ENCODE results near the gene ZNF154.

Gene ZNF154

DNA sequence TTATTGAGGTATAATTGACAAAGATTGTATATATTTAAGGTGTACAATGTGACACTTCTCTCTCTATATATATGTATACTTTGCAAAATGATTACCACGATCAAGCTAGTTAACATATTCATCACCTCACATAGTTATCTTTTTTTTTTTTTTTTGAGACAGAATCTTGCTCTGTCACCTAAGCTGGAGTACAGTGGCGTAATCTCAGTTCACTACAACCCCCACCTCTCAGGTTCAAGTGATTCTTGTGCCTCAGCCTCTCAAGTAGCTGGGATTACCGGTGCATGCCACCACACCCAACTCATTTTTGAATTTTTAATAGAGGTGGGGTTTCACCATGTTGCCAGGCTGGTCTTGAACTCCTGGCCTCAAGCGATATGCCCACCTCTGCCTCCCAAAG is 36.5 kb downstream of the ZNF154 start:
- DNase-seq = no peak

DNA sequence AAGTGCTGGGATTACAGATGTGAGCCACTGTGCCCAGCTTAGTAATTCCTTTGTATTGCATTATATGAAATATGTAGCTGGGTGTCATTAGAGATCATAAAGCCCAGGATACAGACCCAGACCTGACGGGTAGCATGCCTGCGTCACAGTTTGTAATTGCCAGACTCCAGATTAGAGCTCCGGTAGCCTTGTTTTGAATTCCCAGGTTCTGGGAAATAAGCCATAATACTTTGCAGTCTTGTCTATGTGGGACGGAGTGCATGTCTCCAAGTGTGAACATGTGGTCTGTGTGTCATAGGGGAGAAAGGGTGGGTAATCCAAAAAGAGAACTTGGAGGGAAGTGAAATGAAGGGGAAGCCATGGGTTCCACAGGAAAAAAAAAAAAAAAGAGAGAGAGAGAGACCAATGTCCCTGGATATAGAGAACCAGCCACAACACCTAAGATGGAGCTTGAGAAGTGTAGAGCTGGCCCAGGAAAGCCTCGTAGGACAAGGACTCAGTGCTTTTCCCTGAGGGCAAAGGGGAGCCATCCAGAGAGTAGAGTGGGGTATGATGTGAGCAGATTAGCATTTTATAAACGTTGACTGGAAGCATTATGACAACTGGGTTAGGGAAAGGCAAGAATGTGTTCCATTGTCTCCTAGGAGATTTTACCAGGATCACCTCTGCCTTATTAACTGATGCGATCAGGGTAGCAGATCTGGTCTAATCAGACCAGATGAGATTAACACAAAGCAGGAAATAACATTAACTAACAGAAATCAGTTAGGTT is 37.7 kb downstream of the ZNF154 start:
- no peak for DNase-seq

DNA sequence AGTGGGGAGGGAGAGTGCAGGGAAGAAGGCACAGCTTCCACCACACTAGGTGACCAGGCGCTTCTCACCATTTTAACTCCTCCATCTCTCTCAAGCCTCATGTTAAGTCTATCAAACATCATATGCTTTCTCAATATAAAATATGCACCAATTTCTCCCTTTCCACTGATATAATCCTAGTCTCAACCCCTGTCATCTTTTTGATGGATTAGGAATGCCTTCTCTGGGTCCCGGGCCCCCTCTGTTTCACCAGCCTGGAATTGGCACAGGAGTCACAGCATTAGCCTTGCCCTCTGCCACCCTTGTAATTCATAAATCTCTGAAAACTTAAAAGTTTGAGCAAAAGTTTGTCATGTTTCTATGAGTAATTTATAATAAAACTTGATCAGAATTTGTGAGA is 40.4 kb downstream of the ZNF154 start, which contains the start of gene ZSCAN4:
ZSCAN4 (plus strand) TSS at position 301 of the 400 bp plus-strand sequence. CDS start 7,211 bp downstream, outside the sequence.
- no peak for DNase-seq

DNA sequence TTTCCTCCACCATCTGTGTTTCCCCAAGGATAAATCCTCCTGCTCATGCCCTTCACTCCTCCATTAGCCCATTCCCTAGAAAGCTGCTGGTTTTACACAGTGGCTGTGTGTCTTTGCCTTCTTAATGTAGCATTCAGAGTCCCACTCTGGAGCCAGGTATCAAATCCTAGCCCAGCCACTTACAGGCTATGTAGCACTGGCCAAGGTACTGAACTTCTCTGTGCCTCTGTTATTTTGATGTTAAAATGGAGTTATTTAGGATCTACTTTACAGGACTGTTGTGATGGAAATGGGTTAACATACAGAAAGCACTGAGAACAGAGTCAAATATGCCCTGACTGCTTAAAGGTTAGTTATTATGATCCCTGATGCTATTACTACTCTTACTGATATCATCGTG is 41.8 kb downstream of the ZNF154 start:
- DNase-seq = no peak

DNA sequence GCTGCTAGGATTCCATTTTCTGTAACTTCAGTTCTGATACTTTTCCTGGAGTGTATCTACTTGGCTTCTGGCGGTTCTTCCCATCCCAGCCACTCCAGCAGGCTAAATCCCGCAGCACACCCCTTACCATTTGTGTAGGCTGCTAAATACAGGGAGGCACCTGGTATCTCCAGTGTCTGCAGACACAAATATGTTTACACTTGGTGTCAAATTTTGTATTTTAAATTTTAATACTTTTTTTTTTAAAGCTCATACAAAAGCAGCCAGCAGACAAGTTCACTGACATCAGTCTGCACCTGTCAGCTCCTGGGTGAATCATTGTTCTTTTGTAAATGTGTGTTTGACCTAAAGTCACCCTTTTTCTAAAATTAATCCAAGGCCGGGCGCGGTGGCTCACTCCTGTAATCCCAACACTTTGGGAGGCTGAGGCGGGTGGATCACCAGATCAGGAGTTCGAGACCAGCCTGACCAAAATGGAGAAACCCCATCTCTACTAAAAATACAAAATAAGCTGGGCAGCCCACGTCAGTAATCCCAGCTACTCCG is 43.7 kb downstream of the ZNF154 start:
- DNase-seq = no peak

DNA sequence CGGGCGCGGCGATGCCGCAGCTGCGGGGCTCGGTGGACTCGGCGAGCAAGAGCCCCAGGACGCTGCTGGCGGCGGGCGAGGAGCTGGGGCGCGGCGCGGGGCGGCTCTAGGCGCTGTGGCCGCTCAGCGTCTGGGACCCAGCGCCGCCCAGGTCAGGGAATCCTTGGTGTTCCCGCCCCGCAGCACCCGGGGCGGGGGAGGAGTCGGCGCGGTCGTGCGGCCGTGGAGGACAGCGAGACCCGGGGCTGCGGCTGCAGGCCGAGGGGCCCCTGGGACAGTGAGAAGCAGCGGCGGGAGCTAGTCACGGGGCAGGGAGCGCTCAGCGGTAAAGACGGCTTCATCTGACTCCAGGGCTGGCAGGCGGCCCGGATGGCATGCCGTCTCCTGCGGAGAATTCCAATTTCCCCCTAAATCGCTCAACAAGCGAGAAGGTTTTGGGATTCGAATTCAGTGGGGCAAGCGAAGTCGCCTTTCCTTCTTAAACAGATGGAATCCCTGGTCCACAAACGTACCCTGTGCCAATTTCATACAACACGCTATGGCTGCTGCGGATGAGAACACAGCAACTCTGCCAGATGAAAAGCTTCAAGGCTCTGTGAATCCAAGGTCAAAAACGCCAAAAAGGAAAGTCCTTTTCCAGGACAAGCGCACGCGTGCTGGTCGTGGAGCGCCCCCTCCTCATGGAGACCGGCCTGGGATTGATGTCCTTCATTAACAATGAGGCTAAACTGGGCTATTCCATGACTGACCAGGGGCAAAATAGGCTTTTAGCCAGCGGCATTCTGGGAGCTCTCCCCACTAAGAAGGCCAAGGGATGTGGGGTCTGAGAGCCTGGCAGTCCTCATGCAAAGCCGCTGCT is 44.5 kb downstream of the ZNF154 start:
- no peak for DNase-seq

DNA sequence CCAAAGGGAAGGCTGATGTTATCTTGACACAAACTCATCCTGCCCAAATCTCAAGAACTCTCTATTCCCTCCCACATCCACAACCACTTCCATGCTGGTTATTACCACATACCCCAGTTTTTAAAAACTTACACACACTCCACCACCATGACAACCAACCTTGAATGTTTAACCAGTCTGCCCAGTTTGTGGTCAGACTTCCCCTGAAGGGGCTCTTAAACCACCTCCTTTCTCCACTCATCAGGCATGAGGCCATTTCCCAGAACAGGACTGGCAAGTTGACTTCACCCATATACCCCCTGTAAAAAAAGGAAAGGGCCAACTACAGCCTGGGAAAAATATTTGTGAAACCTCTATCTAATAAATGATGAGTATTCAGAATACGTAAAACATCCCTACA is 52.7 kb downstream of the ZNF154 start:
- no peak for DNase-seq

DNA sequence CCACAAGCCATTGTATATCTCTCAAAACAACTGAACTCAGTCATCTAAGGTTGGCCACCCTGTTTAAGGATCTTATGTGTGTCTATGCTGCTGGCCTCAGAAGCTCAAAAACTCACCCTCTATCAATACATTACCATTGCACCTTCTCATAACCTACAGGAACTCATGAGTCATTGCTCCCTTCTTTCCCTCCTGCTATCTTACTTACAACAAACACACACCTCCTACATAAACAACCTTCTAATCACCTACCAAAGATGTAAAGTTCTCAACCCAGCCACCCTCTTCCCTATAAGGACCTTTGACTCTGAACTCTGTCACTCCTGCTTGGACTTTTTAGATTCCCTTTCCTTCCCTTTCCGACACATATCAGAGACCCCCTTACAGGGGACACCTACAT is 53.6 kb downstream of the ZNF154 start:
- DNase-seq = no peak

DNA sequence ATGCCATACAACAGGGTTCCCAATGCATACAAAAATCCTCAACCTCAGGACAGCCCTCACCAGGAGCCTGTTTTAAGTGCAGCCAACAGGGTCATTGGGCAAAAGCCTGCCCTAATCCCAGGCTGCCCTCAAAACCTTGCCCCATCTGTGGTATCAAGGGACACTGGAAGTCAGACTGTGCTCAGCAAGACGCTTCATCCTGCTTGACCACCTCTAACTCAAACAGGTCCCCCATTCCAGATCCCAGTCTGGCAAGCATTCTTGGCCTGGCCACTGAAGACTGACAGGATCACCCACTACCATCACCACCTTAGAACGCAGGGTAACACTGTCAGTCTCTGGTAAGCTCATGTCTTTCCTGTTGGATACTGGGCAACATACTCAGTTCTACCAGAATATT is 55.3 kb downstream of the ZNF154 start:
- DNase-seq = no peak

DNA sequence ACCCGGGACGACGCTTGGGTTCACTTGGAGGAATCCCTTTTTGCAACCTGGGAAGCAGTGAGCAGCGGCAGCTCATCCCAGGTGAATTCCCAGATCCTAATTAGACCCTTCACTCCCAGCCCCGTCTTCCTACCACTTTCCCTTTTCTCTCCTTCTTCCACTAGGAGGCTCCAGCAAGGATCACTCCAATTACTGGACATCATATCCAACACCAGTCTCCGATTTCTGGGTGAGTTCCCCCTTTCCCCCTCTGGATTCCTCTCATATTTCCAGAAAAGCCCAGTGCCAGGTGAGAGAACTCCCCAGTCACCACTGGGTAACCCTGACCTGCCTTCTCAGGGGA is 57.4 kb downstream of the ZNF154 start:
- DNase-seq = no peak

DNA sequence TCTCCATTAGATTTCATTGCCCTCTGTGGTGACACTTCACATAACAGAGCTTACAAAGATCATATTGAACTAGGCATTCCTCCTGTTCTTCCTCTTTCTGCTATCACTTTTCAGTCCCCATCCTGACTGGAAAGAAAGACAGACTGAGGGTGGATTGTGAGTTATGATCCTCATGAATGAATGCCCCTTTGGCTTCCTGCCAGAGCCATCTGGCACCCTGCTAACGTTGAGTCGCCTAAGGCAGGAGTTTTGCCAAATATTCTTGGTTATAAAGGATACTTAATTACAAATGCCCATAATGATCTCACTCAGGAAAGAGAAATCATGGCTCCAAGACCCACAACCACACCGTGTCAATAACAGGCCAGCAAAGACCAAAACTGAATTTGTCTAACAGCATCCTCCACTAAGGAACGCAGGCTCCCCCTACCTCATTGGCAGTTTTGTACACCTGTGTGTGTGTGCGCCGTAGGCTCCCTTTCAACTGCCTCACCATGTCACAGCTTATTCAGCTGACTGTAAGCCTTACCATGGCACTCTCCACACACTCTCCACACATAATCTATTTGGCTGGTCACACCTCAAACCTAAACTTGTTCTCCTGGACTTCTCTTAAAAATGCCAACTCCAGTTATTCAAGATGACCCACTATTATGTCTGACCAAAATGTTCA is 60.5 kb downstream of the ZNF154 start:
- no peak for DNase-seq

Measured in CD4-positive, alpha-beta T cell treated with Interleukin-10 for 1 hour (primary cell).